K562 (cell line): ENCODE measurements around the gene STOX2. TPM values are rescaled to one million over a fixed set of nuclear protein-coding genes. Genes with fewer than 3 reads are reported as not detected.

Experiments used
- ATAC-seq: fragments of 200-7000 bp; cut with Tn5 transposase; 3 replicates; pipeline ENCODE4 v1.9.1; 2020; ENCODE audit warnings: moderate library complexity
- BruUV-seq: library from RNA; stranded (reverse); fragments of 400-500 nt; replicated peaks from 2 replicates; lab custom pipeline; 2021; lab: Mats Ljungman, UMichigan
- CTCF ChIA-PET: fragments of 300-600 bp; formaldehyde crosslinking; extraction: SDS; loops from one replicate; lab custom pipeline; 2021; ENCODE audit warnings: low intra/inter-chr PET ratio; lab: Yijun Ruan, JAX
- POLR2A ChIA-PET: fragments of 300-600, 350-650 bp; sonication (Branson Sonifier 250); formaldehyde crosslinking; extraction: SDS; loops from one replicate; lab custom pipeline; 2021; ENCODE audit warnings: antibody characterized with exemption, inconsistent platforms; lab: Yijun Ruan, JAX
- DNase-seq, 4 experiments: peaks; one replicate each; pipeline versions ENCODE4 v3.0.0 to v3.0.0-alpha.2; 2011 to 2018; ENCODE audit warnings: low spot score in 3 of 4, mixed read lengths in 3 of 4; ENCODE audit errors: extremely low read depth in 1 of 4
- FAIRE-seq: peaks from 2 replicates; lab custom pipeline; 2011; peaks lifted over from hg19 to GRCh38; lab: Jason Lieb, UNC
- H2AFZ ChIP-seq: 2 replicates; pipeline ENCODE4 v1.6.0; 2011; ENCODE audit warnings: low read depth, low read length, control low read depth, inconsistent platforms
- H3K27ac ChIP-seq: fragments of 200-600 bp; 3 replicates; pipeline ENCODE4 v1.8.0; 2011; ENCODE audit warnings: low read depth, mild to moderate bottlenecking, control low read depth, inconsistent platforms, low read length, moderate library complexity, mixed read lengths; ENCODE audit errors: extremely low read depth
- H3K27me3 ChIP-seq, 2 experiments: fragments of 300-600 bp in 1 of 2; 2 replicates in 1 of 2; 3 replicates in 1 of 2; pipeline versions ENCODE4 v1.6.0 to v1.8.0; 2011; ENCODE audit warnings: inconsistent platforms in 2 of 2, low read length in 2 of 2, mild to moderate bottlenecking in 1 of 2, mixed read lengths in 1 of 2, moderate library complexity in 1 of 2; ENCODE audit not compliant: control insufficient read depth in 2 of 2, insufficient read depth in 2 of 2
- H3K36me3 ChIP-seq: fragments of 300-600 bp; 3 replicates; pipeline ENCODE4 v1.8.0; 2011; ENCODE audit warnings: mild to moderate bottlenecking, low read length, inconsistent platforms; ENCODE audit not compliant: control insufficient read depth, insufficient read depth
- H3K4me1 ChIP-seq, 2 experiments: fragments of 200-600 bp in 1 of 2; replicated peaks in 1 of 2; 2 replicates in 1 of 2; 3 replicates in 1 of 2; pipeline versions ENCODE4 v1.5.1 to v1.8.0; 2011; ENCODE audit warnings: inconsistent platforms in 2 of 2, low read length in 2 of 2, mild to moderate bottlenecking in 1 of 2, mixed read lengths in 1 of 2, moderate library complexity in 1 of 2; ENCODE audit not compliant: control insufficient read depth in 2 of 2, insufficient read depth in 2 of 2
- H3K4me2 ChIP-seq: 2 replicates; pipeline ENCODE4 v1.6.1; 2011; ENCODE audit warnings: low read length, control low read depth, inconsistent platforms, mixed read lengths; ENCODE audit not compliant: insufficient read depth
- H3K4me3 ChIP-seq: fragments of 200-600 bp; sonication (generic), shearing (Covaris generic); 2 replicates; pipeline ENCODE4 v1.5.1; 2016; ENCODE audit warnings: control low read depth, inconsistent platforms
- H3K79me2 ChIP-seq: fragments of 200-600 bp; 3 replicates; pipeline ENCODE4 v1.8.0; 2011; ENCODE audit warnings: low read length, inconsistent platforms; ENCODE audit not compliant: control insufficient read depth, insufficient read depth
- H3K9ac ChIP-seq, 2 experiments: 2 replicates each; pipeline versions ENCODE4 v1.6.0 to v1.6.1; 2011; ENCODE audit warnings: low read depth in 2 of 2, low read length in 2 of 2, control low read depth in 1 of 2, inconsistent platforms in 1 of 2, mild to moderate bottlenecking in 1 of 2, mixed read lengths in 1 of 2; ENCODE audit not compliant: insufficient read depth in 1 of 2
- H3K9me1 ChIP-seq: one replicate; pipeline ENCODE4 v1.6.0; 2011; ENCODE audit warnings: inconsistent platforms, mild to moderate bottlenecking, low read length, moderate library complexity; ENCODE audit not compliant: control insufficient read depth, insufficient read depth
- H3K9me3 ChIP-seq: replicated peaks from 2 replicates; pipeline ENCODE4 v1.5.1; 2011; ENCODE audit warnings: low read depth, low read length, inconsistent platforms; ENCODE audit not compliant: control insufficient read depth, insufficient read depth
- H4K20me1 ChIP-seq: replicated peaks from 2 replicates; pipeline ENCODE4 v1.6.1; 2011; ENCODE audit warnings: low read length, inconsistent platforms, mixed read lengths; ENCODE audit not compliant: control insufficient read depth, insufficient read depth
- BACH1 ChIP-seq: fragments of 200-800 bp; sonication (Bioruptor generic); IDR thresholded peaks from 2 replicates; pipeline ENCODE4 v1.6.1; 2016; ENCODE audit warnings: missing genetic modification characterization, missing compliant biosample characterization
- CBFA2T2 ChIP-seq: fragments of 450-650 bp; conservative IDR thresholded peaks from 2 replicates; pipeline ENCODE4 v1.6.1; 2017; ENCODE audit warnings: mild to moderate bottlenecking
- CLOCK ChIP-seq: fragments of 250-450 bp; sonication (Bioruptor Pico); IDR thresholded peaks from 2 replicates; pipeline ENCODE4 v1.4.0; 2020; ENCODE audit warnings: mild to moderate bottlenecking, moderate library complexity, borderline replicate concordance
- GTF2E2 ChIP-seq: fragments of 200-800 bp; sonication (Bioruptor generic); IDR thresholded peaks from 2 replicates; pipeline ENCODE4 v1.6.1; 2016; ENCODE audit warnings: missing genetic modification characterization, missing compliant biosample characterization
- HMG20B ChIP-seq: fragments of 250-450 bp; sonication (Bioruptor Pico); IDR thresholded peaks from 2 replicates; pipeline ENCODE4 v1.5.0; 2021; ENCODE audit warnings: mild to moderate bottlenecking
- HNRNPLL ChIP-seq: fragments of 200-400 bp; formaldehyde crosslinking; IDR thresholded peaks from 2 replicates; pipeline ENCODE4 v1.6.1; 2017; ENCODE audit warnings: low read length, low read depth, mild to moderate bottlenecking; ENCODE audit not compliant: poor library complexity, severe bottlenecking
- HOXB6 ChIP-seq: fragments of 250-450 bp; sonication (Bioruptor Pico); IDR thresholded peaks from 2 replicates; pipeline ENCODE4 v1.5.1; 2022; ENCODE audit warnings: mild to moderate bottlenecking, borderline replicate concordance
- POLR2A ChIP-seq: fragments of 450-650 bp; conservative IDR thresholded peaks from 2 replicates; pipeline ENCODE4 v1.6.1; 2016
- RBFOX2 ChIP-seq: fragments of 200-400 bp; formaldehyde crosslinking; IDR thresholded peaks from 2 replicates; pipeline ENCODE4 v1.6.1; 2017; ENCODE audit warnings: low read depth, mild to moderate bottlenecking, low read length, moderate library complexity
- TCF7 ChIP-seq: sonication (generic); IDR thresholded peaks from 2 replicates; pipeline ENCODE4 v1.6.1; 2016; ENCODE audit warnings: antibody characterized with exemption, borderline replicate concordance
- THRAP3 ChIP-seq: fragments of 450-650 bp; IDR thresholded peaks from 2 replicates; pipeline ENCODE4 v1.6.1; 2016; ENCODE audit warnings: mild to moderate bottlenecking, inconsistent platforms, borderline replicate concordance
- ZBTB11 ChIP-seq, 3 experiments: fragments of 200-800 bp in 1 of 3; fragments of 250-450 bp in 1 of 3; fragments of 450-650 bp in 1 of 3; sonication (Bioruptor Pico) in 1 of 3; sonication (Bioruptor generic) in 1 of 3; formaldehyde crosslinking in 1 of 3; IDR thresholded peaks; 2 replicates each; pipeline versions ENCODE4 v1.6.1 to v1.8.0; 2016 to 2022; ENCODE audit warnings: mild to moderate bottlenecking in 2 of 3, missing genetic modification characterization in 2 of 3, missing compliant biosample characterization in 1 of 3, moderate library complexity in 1 of 3
- ZNF444 ChIP-seq: fragments of 250-450 bp; sonication (Bioruptor Pico); IDR thresholded peaks from 2 replicates; pipeline ENCODE4 v1.4.0; 2020; ENCODE audit warnings: mild to moderate bottlenecking, moderate library complexity
- WGBS: fragments of 100-300 bp; shearing (Covaris generic); methylation state at CpG from one replicate; pipeline ENCODE4 v1.1.6; 2016; ENCODE audit warnings: low coverage, mixed read lengths; ENCODE audit not compliant: insufficient coverage; ENCODE audit errors: missing lambda C conversion rate; 5-methylcytosine and 5-hydroxymethylcytosine counted together
- in situ Hi-C: fragments of 300-500 bp; cut with MboI; formaldehyde crosslinking; loops from 4 replicates; pipeline ENCODE4 v1.15.0; 2018; ENCODE audit warnings: inconsistent platforms, mixed read lengths
- intact Hi-C: fragments of 100-400 bp; cut with micrococcal nuclease; formaldehyde crosslinking; loops from 2 replicates; pipeline ENCODE4 v1.14.2; 2022
- polyA plus RNA-seq, 8 experiments: library from polyadenylated mRNA; depleted of rRNA in 4 of 8; stranded (reverse) in 5 of 8; unstranded in 3 of 8; fragments of >200 nt; fragmentation: Nextera tagmentation in 2 of 8; fragmentation: Illumina TruSeq in 1 of 8; extraction: Ambion mirVana in 2 of 8; extraction: Trizol in 1 of 8; gene quantifications; 2 replicates each; pipeline versions ENCODE4 v1.2.1 to v1.2.3, GENCODE V29; 2011 to 2014; ENCODE audit warnings: inconsistent platforms in 1 of 8, missing spikeins in 1 of 8
- total RNA-seq, 7 experiments: library from RNA; depleted of rRNA in 6 of 7; stranded (reverse); fragments of >200 nt in 6 of 7; fragmentation: Illumina TruSeq in 2 of 7; extraction: Trizol in 2 of 7; gene quantifications; 2 replicates each; pipeline versions ENCODE4 v1.2.1 to v1.2.3, GENCODE V29; 2011 to 2021; ENCODE audit warnings: low replicate concordance in 1 of 7
- TF ChIP-seq, protein P1 (sequence below): fragments of 250-450 bp; sonication (Bioruptor Pico); IDR thresholded peaks from 2 replicates; pipeline ENCODE4 v1.4.0; 2020; ENCODE audit warnings: mild to moderate bottlenecking, moderate library complexity

Gene STOX2
- total and polyA plus RNA-seq, 9 of the 15 experiments (the other 6 are each of a cell fraction or from before 2014, with no cell fraction given): not detected

GRCh38 chr4:184010696-184011095 is 105.6 kb downstream of the STOX2 start:
- TF ChIP-seq HOXB6 (CRISPR knock-in tag) (no peak), BACH1 (tag) (no peak), RBFOX2 (no peak), HNRNPLL (no peak), CLOCK (CRISPR knock-in tag) (no peak), HMG20B (CRISPR knock-in tag) (no peak), TCF7 (no peak), ZNF444 (CRISPR knock-in tag) (no peak), CBFA2T2 (no peak), GTF2E2 (tag) (no peak), THRAP3 (no peak), POLR2A (no peak), ZBTB11 (CRISPR knock-in tag; IDR thresholded peaks at IDR 0.05) (no peak)
- TF ChIP-seq, protein P1, sequence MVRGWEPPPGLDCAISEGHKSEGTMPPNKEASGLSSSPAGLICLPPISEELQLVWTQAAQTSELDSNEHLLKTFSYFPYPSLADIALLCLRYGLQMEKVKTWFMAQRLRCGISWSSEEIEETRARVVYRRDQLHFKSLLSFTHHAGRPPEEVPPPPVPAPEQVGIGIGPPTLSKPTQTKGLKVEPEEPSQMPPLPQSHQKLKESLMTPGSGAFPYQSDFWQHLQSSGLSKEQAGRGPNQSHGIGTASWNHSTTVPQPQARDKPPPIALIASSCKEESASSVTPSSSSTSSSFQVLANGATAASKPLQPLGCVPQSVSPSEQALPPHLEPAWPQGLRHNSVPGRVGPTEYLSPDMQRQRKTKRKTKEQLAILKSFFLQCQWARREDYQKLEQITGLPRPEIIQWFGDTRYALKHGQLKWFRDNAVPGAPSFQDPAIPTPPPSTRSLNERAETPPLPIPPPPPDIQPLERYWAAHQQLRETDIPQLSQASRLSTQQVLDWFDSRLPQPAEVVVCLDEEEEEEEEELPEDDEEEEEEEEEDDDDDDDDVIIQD (CRISPR knock-in tag): no peak
- 5% methylated on average over 14 of the region's 14 CpGs for WGBS
- DNase-seq: no peak
- H3K4me2 ChIP-seq: no peak overlapping the region
- H3K27me3 ChIP-seq: peaks cover 26 to 40% of the 10 kb centered on the region in 2 experiments
- no peaks in the 10 kb centered on the region for H3K79me2 ChIP-seq
- no peak overlapping the region for H3K9ac ChIP-seq
- intact Hi-C loops (no loop called here), in situ Hi-C loops (no loop called here)
- no peak overlapping the region for H2AFZ ChIP-seq
- H3K4me1 ChIP-seq: no peaks in the 10 kb centered on the region; a peak in 1 of 5 replicates
- H3K36me3 ChIP-seq: no peaks in the 10 kb centered on the region
- no peaks in the 10 kb centered on the region; the same call in 1 of the 2 replicates for H3K9me3 ChIP-seq
- no peak overlapping the region for H3K4me3 ChIP-seq
- BruUV-seq: no TSS peak
- H4K20me1 ChIP-seq: no peaks in the 10 kb centered on the region
- no peaks in the 10 kb centered on the region for H3K9me1 ChIP-seq
- FAIRE-seq: no peak
- no peak for ATAC-seq
- CTCF ChIA-PET: no interaction called here
- no peak overlapping the region for H3K27ac ChIP-seq
- POLR2A ChIA-PET: no interaction called here
